Kidney epithelial cell (primary cell): ENCODE results near the gene HS3ST5. TPM values are rescaled to one million over a fixed set of nuclear protein-coding genes. Genes with fewer than 3 reads are reported as not detected.

Source experiments
- DNase-seq: peaks from one replicate; pipeline ENCODE4 v3.0.0-alpha.2; 2010; ENCODE audit warnings: low read depth
- H3K27me3 ChIP-seq: 2 replicates; pipeline ENCODE4 v1.6.0; 2011; ENCODE audit warnings: low read length; ENCODE audit not compliant: control insufficient read depth, insufficient read depth
- H3K36me3 ChIP-seq: 2 replicates; pipeline ENCODE4 v1.5.1; 2011; ENCODE audit warnings: low read length; ENCODE audit not compliant: control insufficient read depth, insufficient read depth
- H3K4me3 ChIP-seq: 2 replicates; pipeline ENCODE4 v1.5.1; 2011; ENCODE audit warnings: low read depth, mild to moderate bottlenecking, control low read depth, low read length
- total RNA-seq: library from RNA; depleted of rRNA; stranded (reverse); fragments of >200 nt; gene quantifications from 2 replicates; pipeline ENCODE4 v1.2.3, GENCODE V29; 2015
- TF ChIP-seq, protein P1 (sequence below): IDR thresholded peaks from 2 replicates; pipeline ENCODE4 v1.5.1; 2011; ENCODE audit warnings: mild to moderate bottlenecking, moderate library complexity, low read length, control low read depth, inconsistent platforms; ENCODE audit not compliant: insufficient read depth, poor library complexity, severe bottlenecking

The HS3ST5 gene
- total RNA-seq, 1 donor from 2014 or later: 0.25 TPM

DNA sequence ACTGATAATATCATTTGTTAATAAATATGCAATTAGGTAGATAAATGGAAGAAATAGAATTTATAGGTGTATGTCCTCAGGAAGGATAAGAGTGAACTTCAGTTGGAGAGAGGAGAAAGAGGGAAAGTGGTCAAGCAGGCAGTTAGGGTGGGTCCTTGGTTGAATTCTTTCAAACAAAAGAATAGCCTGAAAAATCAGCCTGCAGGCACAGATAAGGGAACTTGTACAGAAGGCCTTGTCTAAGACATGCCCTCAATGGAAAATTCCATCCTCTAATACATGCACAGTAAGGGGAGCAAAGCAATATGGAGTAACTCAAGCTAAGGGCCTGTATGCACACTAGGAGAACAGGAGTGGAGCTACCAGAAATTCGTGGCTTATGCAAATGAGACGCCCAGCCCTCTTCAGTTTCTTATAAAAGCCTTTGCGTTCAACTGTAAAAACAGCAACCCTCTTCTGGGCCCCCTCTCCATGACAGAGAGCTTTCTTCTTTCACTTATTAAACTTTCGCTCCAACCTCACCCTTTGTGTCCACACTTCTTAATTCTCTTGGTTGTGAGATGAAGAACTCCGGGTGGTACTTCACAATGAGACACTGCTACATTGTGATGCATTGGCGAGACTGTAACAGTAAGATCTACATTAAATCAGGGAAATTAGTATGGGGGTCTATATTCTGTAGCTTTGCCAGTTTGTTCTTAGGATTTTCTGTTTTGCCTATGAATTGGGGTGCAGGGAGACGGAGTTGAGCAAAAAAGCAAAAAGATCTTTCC lies 147.0 kb downstream of the HS3ST5 start:
- Histone ChIP-seq H3K36me3 (no peaks in the 10 kb centered on the region), H3K4me3 (no peak overlapping the region), H3K27me3 (no peaks in the 10 kb centered on the region)
- no peak for DNase-seq
- TF ChIP-seq, protein P1, sequence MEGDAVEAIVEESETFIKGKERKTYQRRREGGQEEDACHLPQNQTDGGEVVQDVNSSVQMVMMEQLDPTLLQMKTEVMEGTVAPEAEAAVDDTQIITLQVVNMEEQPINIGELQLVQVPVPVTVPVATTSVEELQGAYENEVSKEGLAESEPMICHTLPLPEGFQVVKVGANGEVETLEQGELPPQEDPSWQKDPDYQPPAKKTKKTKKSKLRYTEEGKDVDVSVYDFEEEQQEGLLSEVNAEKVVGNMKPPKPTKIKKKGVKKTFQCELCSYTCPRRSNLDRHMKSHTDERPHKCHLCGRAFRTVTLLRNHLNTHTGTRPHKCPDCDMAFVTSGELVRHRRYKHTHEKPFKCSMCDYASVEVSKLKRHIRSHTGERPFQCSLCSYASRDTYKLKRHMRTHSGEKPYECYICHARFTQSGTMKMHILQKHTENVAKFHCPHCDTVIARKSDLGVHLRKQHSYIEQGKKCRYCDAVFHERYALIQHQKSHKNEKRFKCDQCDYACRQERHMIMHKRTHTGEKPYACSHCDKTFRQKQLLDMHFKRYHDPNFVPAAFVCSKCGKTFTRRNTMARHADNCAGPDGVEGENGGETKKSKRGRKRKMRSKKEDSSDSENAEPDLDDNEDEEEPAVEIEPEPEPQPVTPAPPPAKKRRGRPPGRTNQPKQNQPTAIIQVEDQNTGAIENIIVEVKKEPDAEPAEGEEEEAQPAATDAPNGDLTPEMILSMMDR: no peak

DNA sequence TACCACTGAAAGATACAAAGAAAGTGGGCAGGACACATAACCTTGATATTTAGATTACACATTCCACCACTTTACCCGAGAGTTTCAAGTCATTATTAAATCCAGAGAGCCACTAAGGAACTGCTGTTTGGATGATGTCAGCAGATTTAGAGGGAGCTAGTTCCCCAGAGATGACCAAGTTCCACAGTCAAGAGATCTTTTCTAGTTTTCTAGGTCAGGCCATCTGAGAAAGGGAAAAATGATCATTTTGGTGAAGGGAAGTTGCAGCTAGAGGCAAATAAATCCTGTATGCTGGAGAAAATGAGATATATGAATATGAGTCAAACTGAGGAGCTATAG lies 147.8 kb downstream of the HS3ST5 start:
- H3K36me3 ChIP-seq: no peaks in the 10 kb centered on the region
- no peak overlapping the region for H3K4me3 ChIP-seq
- TF ChIP-seq, protein P1: no peak
- no peaks in the 10 kb centered on the region for H3K27me3 ChIP-seq
- DNase-seq: no peak

DNA sequence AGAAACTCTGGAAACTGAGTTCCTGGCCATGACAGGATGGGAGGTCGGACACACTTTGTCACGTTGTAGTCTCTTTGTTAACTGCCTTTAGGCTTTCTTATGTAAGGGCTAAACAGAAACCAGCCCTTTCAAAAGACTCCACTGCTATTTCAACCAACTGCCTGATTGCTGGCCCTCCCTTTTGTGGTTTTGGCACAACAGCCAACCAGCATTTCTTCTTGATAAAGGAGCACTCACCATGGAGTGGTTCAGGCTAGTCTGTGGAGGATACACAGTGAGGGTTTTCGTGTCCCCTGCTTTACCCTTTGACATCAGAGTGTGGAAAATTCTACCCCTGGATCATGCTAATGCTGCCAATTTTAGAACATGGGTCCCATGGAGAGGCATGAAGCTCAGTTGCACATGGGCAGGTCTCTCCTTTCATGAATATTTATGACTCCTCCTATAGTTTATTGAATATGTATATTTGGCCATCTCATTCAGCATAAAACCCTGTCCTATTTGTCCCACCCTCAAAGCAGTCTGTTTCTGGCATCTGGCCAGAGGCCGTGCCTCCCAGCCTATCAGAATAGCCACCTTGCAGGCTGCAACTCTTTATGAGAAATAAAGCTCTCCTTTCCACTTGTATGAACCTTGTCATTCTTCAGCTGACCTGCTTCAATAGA lies 148.3 kb downstream of the HS3ST5 start:
- no peak overlapping the region for H3K4me3 ChIP-seq
- no peaks in the 10 kb centered on the region for H3K27me3 ChIP-seq
- no peaks in the 10 kb centered on the region for H3K36me3 ChIP-seq
- DNase-seq: no peak
- TF ChIP-seq, protein P1: no peak

DNA sequence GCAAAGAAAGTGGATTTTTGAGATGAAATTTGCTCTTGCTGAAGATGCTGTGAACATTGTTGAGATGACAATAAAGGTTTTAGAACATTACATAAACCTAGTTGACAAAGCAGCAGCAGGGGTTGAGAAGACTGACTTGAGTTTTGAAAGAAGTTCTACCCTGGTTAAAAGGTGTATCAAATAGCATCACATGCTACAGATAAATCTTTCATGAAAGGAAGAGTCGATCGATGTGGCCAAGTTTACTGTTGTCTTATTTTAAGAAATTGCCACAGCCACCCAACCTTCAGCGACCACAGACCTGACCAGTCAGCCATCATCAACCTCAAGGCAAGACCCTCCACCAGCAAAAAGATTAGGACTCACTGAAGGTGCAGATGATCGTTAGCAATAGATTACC lies 155.3 kb downstream of the HS3ST5 start:
- Histone ChIP-seq H3K36me3 (no peaks in the 10 kb centered on the region), H3K27me3 (no peaks in the 10 kb centered on the region), H3K4me3 (no peak overlapping the region)
- TF ChIP-seq, protein P1: no peak
- no peak for DNase-seq

DNA sequence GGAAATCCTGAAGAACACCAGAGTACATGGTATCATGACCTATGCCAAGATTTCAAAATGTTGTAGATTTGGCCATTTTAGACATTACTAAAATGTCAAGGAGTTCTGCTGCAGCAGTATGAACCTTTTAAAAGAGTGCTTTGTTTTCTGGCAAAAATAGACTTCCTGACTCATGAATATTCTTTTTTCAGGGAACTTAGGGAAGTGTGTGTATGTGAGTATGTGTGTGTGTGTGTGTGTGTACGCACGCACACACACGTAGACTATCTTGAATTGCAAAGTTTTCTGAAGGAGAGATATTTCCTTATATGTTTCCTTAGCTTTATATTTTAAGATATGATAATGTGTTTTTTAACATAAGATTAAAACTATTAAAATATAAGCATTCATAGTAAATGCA lies 161.2 kb downstream of the HS3ST5 start:
- TF ChIP-seq, protein P1: no peak
- DNase-seq: no peak
- H3K4me3 ChIP-seq: no peak overlapping the region
- H3K36me3 ChIP-seq: no peaks in the 10 kb centered on the region
- H3K27me3 ChIP-seq: no peaks in the 10 kb centered on the region
